GM19023 (cell line): ENCODE data around the gene FBP2.
"Not testable (repeated sequence)": the region's sequence is repeated elsewhere in the genome, so short reads cannot be mapped to it uniquely, and the experiment has no call there.

Experiments
- ATAC-seq: cut with Tn5 transposase; IDR thresholded peaks from one replicate; pipeline ENCODE4 v1.9.1; 2021; ENCODE audit warnings: mild to moderate bottlenecking, moderate library complexity; ENCODE audit not compliant: unreplicated experiment

FBP2 gene

GRCh38 chr9:94564279-94564678, 29.3 kb downstream of the FBP2 start:
- ATAC-seq: not testable (repeated sequence)

GRCh38 chr9:94563548-94563947, 30.1 kb downstream of the FBP2 start:
- no peak for ATAC-seq

- no peak for ATAC-seq
Measured at GRCh38 chr9:94560237-94560636, 33.4 kb downstream of the FBP2 start.

GRCh38 chr9:94557376-94557775, 36.2 kb downstream of the FBP2 start:
- no peak for ATAC-seq

GRCh38 chr9:94554439-94555331, 38.9 kb downstream of the FBP2 start, which contains the start of gene PCAT7:
Gene PCAT7 (plus strand): TSS chr9:94555083.
- no peak for ATAC-seq

- ATAC-seq: no peak
Measured at GRCh38 chr9:94554078-94554438, 39.6 kb downstream of the FBP2 start.

GRCh38 chr9:94553029-94553938, 40.3 kb downstream of the FBP2 start:
- ATAC-seq: no peak

GRCh38 chr9:94545940-94546339, 47.7 kb downstream of the FBP2 start:
- ATAC-seq: no peak

GRCh38 chr9:94544335-94544734, 49.3 kb downstream of the FBP2 start:
- not testable (repeated sequence) for ATAC-seq

GRCh38 chr9:94538908-94539307, 54.7 kb downstream of the FBP2 start:
- no peak for ATAC-seq

- ATAC-seq: no peak
Measured at GRCh38 chr9:94534901-94535300, 58.7 kb downstream of the FBP2 start.

- ATAC-seq: no peak
Measured at GRCh38 chr9:94533601-94534000, 60.0 kb downstream of the FBP2 start.

GRCh38 chr9:94533155-94533554, 60.5 kb downstream of the FBP2 start:
- no peak for ATAC-seq

GRCh38 chr9:94528886-94529285, 64.7 kb downstream of the FBP2 start:
- ATAC-seq: no peak

- no peak for ATAC-seq
Measured at GRCh38 chr9:94526951-94527350, 66.7 kb downstream of the FBP2 start.

GRCh38 chr9:94526271-94526670, 67.4 kb downstream of the FBP2 start:
- no peak for ATAC-seq

GRCh38 chr9:94525396-94526035, 68.1 kb downstream of the FBP2 start:
- no peak for ATAC-seq

- ATAC-seq: no peak
Measured at GRCh38 chr9:94517254-94517653, 76.4 kb downstream of the FBP2 start.

GRCh38 chr9:94514722-94515121, 78.9 kb downstream of the FBP2 start:
- ATAC-seq: no peak

GRCh38 chr9:94511955-94512265, 81.7 kb downstream of the FBP2 start:
- ATAC-seq: no peak

- no peak for ATAC-seq
Measured at GRCh38 chr9:94511134-94511954, 82.3 kb downstream of the FBP2 start.
